HCT116 (cell line): ENCODE results near the gene GHR. TPM values are rescaled to one million over a fixed set of nuclear protein-coding genes. Genes with fewer than 3 reads are reported as not detected.

ENCODE experiments used
- ATAC-seq: fragments of 200-7000 bp; cut with Tn5 transposase; 2 replicates; pipeline ENCODE4 v1.9.1; 2020; ENCODE audit warnings: mild to moderate bottlenecking, moderate library complexity
- BruUV-seq: library from RNA; stranded (reverse); fragments of 400-500 nt; replicated peaks from 2 replicates; lab custom pipeline; 2021; lab: Mats Ljungman, UMichigan
- CTCF ChIA-PET: fragments of 300-600 bp; sonication (Branson Sonifier 250); formaldehyde crosslinking; loops from one replicate; lab custom pipeline; 2021; ENCODE audit warnings: antibody characterized with exemption; lab: Charles Lee
- POLR2A ChIA-PET: fragments of 300-600, 350-600 bp; sonication (Branson Sonifier 250); formaldehyde crosslinking; loops from one replicate; lab custom pipeline; 2021; ENCODE audit warnings: antibody characterized with exemption; lab: Charles Lee
- RAD21 ChIA-PET, 2 experiments: fragments of 300-600 bp; sonication (Branson Sonifier 250); formaldehyde crosslinking; loops; one replicate each; lab custom pipeline; 2023; ENCODE audit warnings: low total read pairs in 2 of 2; ENCODE audit not compliant: uncharacterized antibody in 2 of 2, unreplicated experiment in 2 of 2, low non-redundant PET in 1 of 2; lab: Charles Lee
- DNase-seq: peaks from one replicate; pipeline ENCODE4 v3.0.0-alpha.2; 2010; ENCODE audit warnings: low read depth, low spot score
- H2AFZ ChIP-seq: fragments of 200-600 bp; shearing (Covaris generic), sonication (generic); 2 replicates; pipeline ENCODE4 v1.6.1; 2017; ENCODE audit warnings: low read depth, mixed run types, mixed read lengths, antibody characterized with exemption, low read length; ENCODE audit not compliant: poor library complexity, severe bottlenecking
- H3K27ac ChIP-seq: 2 replicates; pipeline ENCODE4 v1.5.1; 2012; ENCODE audit warnings: low read depth, low read length
- H3K27me3 ChIP-seq: fragments of 200-600 bp; sonication (generic); 2 replicates; pipeline ENCODE4 v1.6.1; 2016; ENCODE audit warnings: mixed run types, low read length, mixed read lengths; ENCODE audit not compliant: insufficient read depth
- H3K36me3 ChIP-seq, 2 experiments: fragments of 200-500 bp in 1 of 2; fragments of 200-600 bp in 1 of 2; sonication (Bioruptor generic) in 1 of 2; sonication (generic) in 1 of 2; 2 replicates each; pipeline versions ENCODE4 v1.5.1 to v1.6.1; 2014 to 2016; ENCODE audit warnings: low read length in 2 of 2, inconsistent platforms in 1 of 2, mixed read lengths in 1 of 2, mixed run types in 1 of 2; ENCODE audit not compliant: insufficient read depth in 2 of 2, control insufficient read depth in 1 of 2
- H3K4me1 ChIP-seq, 2 experiments: fragments of 200-600 bp in 1 of 2; sonication (generic) in 1 of 2; 2 replicates each; pipeline versions ENCODE4 v1.5.1 to v1.6.1; 2012 to 2017; ENCODE audit warnings: low read length in 2 of 2, inconsistent platforms in 1 of 2, mild to moderate bottlenecking in 1 of 2, mixed read lengths in 1 of 2, mixed run types in 1 of 2, moderate library complexity in 1 of 2; ENCODE audit not compliant: insufficient read depth in 2 of 2, control insufficient read depth in 1 of 2
- H3K4me2 ChIP-seq: fragments of 200-600 bp; sonication (generic); 2 replicates; pipeline ENCODE4 v1.6.1; 2017; ENCODE audit warnings: mixed run types, low read length, mixed read lengths
- H3K4me3 ChIP-seq, 2 experiments: fragments of 200-600 bp in 1 of 2; sonication (generic) in 1 of 2; replicated peaks in 1 of 2; 2 replicates each; pipeline ENCODE4 v1.5.1; 2011 to 2016; ENCODE audit warnings: low read length in 2 of 2, control low read depth in 1 of 2, low read depth in 1 of 2, mild to moderate bottlenecking in 1 of 2, mixed read lengths in 1 of 2, mixed run types in 1 of 2
- H3K79me2 ChIP-seq: fragments of 200-600 bp; sonication (generic); 2 replicates; pipeline ENCODE4 v1.6.1; 2017; ENCODE audit warnings: mild to moderate bottlenecking, mixed run types, low read length, moderate library complexity, mixed read lengths; ENCODE audit not compliant: insufficient read depth
- H3K9ac ChIP-seq: fragments of 200-600 bp; sonication (generic); 2 replicates; pipeline ENCODE4 v1.6.1; 2016; ENCODE audit warnings: low read length, mixed read lengths
- H3K9me2 ChIP-seq: fragments of 200-600 bp; sonication (generic), shearing (Covaris generic); 2 replicates; pipeline ENCODE4 v1.6.1; 2017; ENCODE audit warnings: mixed run types, mild to moderate bottlenecking, moderate library complexity; ENCODE audit not compliant: insufficient read depth
- H3K9me3 ChIP-seq, 2 experiments: fragments of 200-500 bp in 1 of 2; fragments of 200-600 bp in 1 of 2; sonication (Bioruptor generic) in 1 of 2; sonication (generic) in 1 of 2; 2 replicates each; pipeline ENCODE4 v1.6.1; 2014 to 2017; ENCODE audit warnings: low read length in 2 of 2, mixed read lengths in 2 of 2, inconsistent platforms in 1 of 2, low read depth in 1 of 2, mild to moderate bottlenecking in 1 of 2, mixed run types in 1 of 2, moderate library complexity in 1 of 2; ENCODE audit not compliant: control insufficient read depth in 1 of 2, insufficient read depth in 1 of 2
- H4K20me1 ChIP-seq: fragments of 200-600 bp; sonication (generic), shearing (Covaris generic); 2 replicates; pipeline ENCODE4 v1.6.1; 2017; ENCODE audit warnings: mixed run types, mild to moderate bottlenecking, moderate library complexity; ENCODE audit not compliant: insufficient read depth
- CBX3 ChIP-seq: IDR thresholded peaks from 2 replicates; pipeline ENCODE4 v1.6.1; 2012; ENCODE audit warnings: low read depth
- CEBPB ChIP-seq: IDR thresholded peaks from 2 replicates; pipeline ENCODE4 v1.6.1; 2012; ENCODE audit warnings: low read depth
- CTCF ChIP-seq, 3 experiments: fragments of 200-600 bp in 1 of 3; sonication (generic) in 1 of 3; IDR thresholded peaks in 2 of 3; conservative IDR thresholded peaks in 1 of 3; 2 replicates each; pipeline ENCODE4 v1.5.1; 2012 to 2017; ENCODE audit warnings: low read depth in 2 of 3, low read length in 2 of 3, antibody characterized with exemption in 1 of 3, borderline replicate concordance in 1 of 3, control low read depth in 1 of 3, mild to moderate bottlenecking in 1 of 3, mixed read lengths in 1 of 3, mixed run types in 1 of 3, moderate library complexity in 1 of 3; ENCODE audit not compliant: insufficient read depth in 1 of 3
- ELF1 ChIP-seq: IDR thresholded peaks from 2 replicates; pipeline ENCODE4 v1.6.1; 2012; ENCODE audit warnings: low read depth, borderline replicate concordance
- EZH2 ChIP-seq: fragments of 200-600 bp; sonication (generic); IDR thresholded peaks from 2 replicates; pipeline ENCODE4 v1.6.1; 2017; ENCODE audit warnings: antibody characterized with exemption, mixed run types
- EZH2phosphoT487 ChIP-seq: fragments of 200-600 bp; IDR thresholded peaks from 2 replicates; pipeline ENCODE4 v1.6.1; 2018; ENCODE audit warnings: antibody characterized with exemption, borderline replicate concordance
- FOSL1 ChIP-seq: IDR thresholded peaks from 2 replicates; pipeline ENCODE4 v1.6.1; 2012; ENCODE audit warnings: low read depth
- JUND ChIP-seq: IDR thresholded peaks from 2 replicates; pipeline ENCODE4 v1.6.1; 2012
- MAX ChIP-seq: IDR thresholded peaks from 2 replicates; pipeline ENCODE4 v1.6.1; 2012
- POLR2A ChIP-seq: IDR thresholded peaks from 2 replicates; pipeline ENCODE4 v1.7.0; 2011; ENCODE audit warnings: borderline replicate concordance; ENCODE audit not compliant: insufficient read depth, insufficient read length; ENCODE audit errors: extremely low read depth
- POLR2AphosphoS5 ChIP-seq: IDR thresholded peaks from 2 replicates; pipeline ENCODE4 v1.6.1; 2011; ENCODE audit warnings: mild to moderate bottlenecking, low read depth, low read length, moderate library complexity
- RAD21 ChIP-seq: IDR thresholded peaks from 2 replicates; pipeline ENCODE4 v1.6.1; 2012; ENCODE audit warnings: low read depth, mild to moderate bottlenecking
- REST ChIP-seq: IDR thresholded peaks from 2 replicates; pipeline ENCODE4 v1.6.1; 2012; ENCODE audit warnings: low read depth
- SIN3A ChIP-seq: IDR thresholded peaks from 2 replicates; pipeline ENCODE4 v1.6.1; 2012; ENCODE audit warnings: low read depth
- SP1 ChIP-seq: IDR thresholded peaks from 2 replicates; pipeline ENCODE4 v1.6.1; 2012; ENCODE audit warnings: low read depth
- TCF7L2 ChIP-seq: IDR thresholded peaks from 2 replicates; pipeline ENCODE4 v1.7.0; 2011; ENCODE audit warnings: borderline replicate concordance, inconsistent platforms; ENCODE audit not compliant: insufficient read depth, insufficient read length; ENCODE audit errors: extremely low read depth
- ZFX ChIP-seq: fragments of 450-650 bp; IDR thresholded peaks from 2 replicates; pipeline ENCODE4 v1.6.1; 2017
- ZNF274 ChIP-seq: fragments of 200-500 bp; sonication (Bioruptor generic); IDR thresholded peaks from 2 replicates; pipeline ENCODE4 v1.6.1; 2014; ENCODE audit warnings: mild to moderate bottlenecking, low read depth, low read length, inconsistent platforms
- intact Hi-C: fragments of 100-400 bp; cut with micrococcal nuclease; formaldehyde crosslinking; loops from 2 replicates; pipeline ENCODE4 v1.10.0; 2022
- total RNA-seq: library from RNA; stranded (reverse); gene quantifications from one replicate; pipeline ENCODE4 v1.2.1, GENCODE V29; 2021; ENCODE audit not compliant: unreplicated experiment
- TF ChIP-seq, protein P1 (sequence below): IDR thresholded peaks from 2 replicates; pipeline ENCODE4 v1.6.1; 2011; ENCODE audit warnings: mild to moderate bottlenecking, low read length, moderate library complexity; ENCODE audit not compliant: insufficient replicate concordance; ENCODE audit errors: extremely low read depth
- TF ChIP-seq, protein P2 (sequence below): IDR thresholded peaks from 2 replicates; pipeline ENCODE4 v1.6.1; 2012

Gene GHR
- total RNA-seq, 1 experiment from 2014 or later = not detected

DNA sequence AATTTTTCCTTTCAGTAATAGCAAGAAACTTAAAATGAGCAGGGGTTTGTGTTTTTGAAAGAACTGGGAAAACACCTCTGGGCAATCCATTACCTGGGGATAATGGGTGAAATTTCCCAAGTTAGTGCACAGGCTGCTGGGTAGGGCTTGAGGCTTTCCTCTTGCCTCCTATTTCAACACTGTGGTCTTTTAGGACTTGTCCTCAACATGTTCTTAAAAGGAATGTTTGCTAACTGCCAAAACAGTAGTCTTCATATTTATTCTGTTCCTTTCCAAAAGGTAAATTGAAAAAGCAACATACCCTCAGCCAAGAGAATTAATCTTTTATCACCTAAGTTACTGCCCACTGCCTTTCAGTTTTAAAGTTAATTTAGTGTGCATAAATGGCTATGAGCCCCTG is 175.1 kb downstream of the GHR start:
- CTCF ChIA-PET = no interaction called here
- no peak overlapping the region for H3K9ac ChIP-seq
- TF ChIP-seq JUND (no peak), CEBPB (no peak), TCF7L2 (no peak), POLR2AphosphoS5 (no peak), ZFX (no peak), EZH2phosphoT487 (no peak), CTCF (IDR thresholded peaks at IDR 0.05 in 2 of 3, conservative IDR thresholded peaks at IDR 0.05 in 1 of 3; ENCODE audit: borderline replicate concordance in 1 of 3, insufficient read depth in 1 of 3, low read depth in 2 of 3, low read length in 2 of 3) (no peak), CBX3 (no peak), RAD21 (no peak), FOSL1 (no peak), REST (no peak), ELF1 (no peak), EZH2 (no peak), SIN3A (no peak), SP1 (no peak), POLR2A (no peak), MAX (no peak), ZNF274 (no peak)
- TF ChIP-seq, protein P1, sequence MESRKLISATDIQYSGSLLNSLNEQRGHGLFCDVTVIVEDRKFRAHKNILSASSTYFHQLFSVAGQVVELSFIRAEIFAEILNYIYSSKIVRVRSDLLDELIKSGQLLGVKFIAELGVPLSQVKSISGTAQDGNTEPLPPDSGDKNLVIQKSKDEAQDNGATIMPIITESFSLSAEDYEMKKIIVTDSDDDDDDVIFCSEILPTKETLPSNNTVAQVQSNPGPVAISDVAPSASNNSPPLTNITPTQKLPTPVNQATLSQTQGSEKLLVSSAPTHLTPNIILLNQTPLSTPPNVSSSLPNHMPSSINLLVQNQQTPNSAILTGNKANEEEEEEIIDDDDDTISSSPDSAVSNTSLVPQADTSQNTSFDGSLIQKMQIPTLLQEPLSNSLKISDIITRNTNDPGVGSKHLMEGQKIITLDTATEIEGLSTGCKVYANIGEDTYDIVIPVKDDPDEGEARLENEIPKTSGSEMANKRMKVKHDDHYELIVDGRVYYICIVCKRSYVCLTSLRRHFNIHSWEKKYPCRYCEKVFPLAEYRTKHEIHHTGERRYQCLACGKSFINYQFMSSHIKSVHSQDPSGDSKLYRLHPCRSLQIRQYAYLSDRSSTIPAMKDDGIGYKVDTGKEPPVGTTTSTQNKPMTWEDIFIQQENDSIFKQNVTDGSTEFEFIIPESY = no peak
- TF ChIP-seq, protein P2, sequence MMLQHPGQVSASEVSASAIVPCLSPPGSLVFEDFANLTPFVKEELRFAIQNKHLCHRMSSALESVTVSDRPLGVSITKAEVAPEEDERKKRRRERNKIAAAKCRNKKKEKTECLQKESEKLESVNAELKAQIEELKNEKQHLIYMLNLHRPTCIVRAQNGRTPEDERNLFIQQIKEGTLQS = no peak
- H2AFZ ChIP-seq = no peak overlapping the region
- H4K20me1 ChIP-seq = no peaks in the 10 kb centered on the region
- no peak overlapping the region for H3K27ac ChIP-seq
- no peaks in the 10 kb centered on the region for H3K9me2 ChIP-seq
- no peaks in the 10 kb centered on the region for H3K9me3 ChIP-seq
- intact Hi-C loops = no loop called here
- H3K4me3 ChIP-seq = no peak overlapping the region
- no peak for DNase-seq
- H3K27me3 ChIP-seq = peaks cover 5% of the 10 kb centered on the region; the same call in 1 of the 2 replicates
- no TSS peak for BruUV-seq
- POLR2A ChIA-PET = no interaction called here
- no peak for ATAC-seq
- no peaks in the 10 kb centered on the region for H3K36me3 ChIP-seq
- no peaks in the 10 kb centered on the region for H3K4me1 ChIP-seq
- H3K79me2 ChIP-seq = no peaks in the 10 kb centered on the region
- no peak overlapping the region for H3K4me2 ChIP-seq
- RAD21 ChIA-PET = no interaction called here
